ENCODE measurements around the gene CFAP161. TPM values are rescaled to one million over a fixed set of nuclear protein-coding genes. Genes with fewer than 3 reads are reported as not detected.
"Not testable (repeated sequence)": the region's sequence is repeated elsewhere in the genome, so short reads cannot be mapped to it uniquely, and the experiment has no call there.

The CFAP161 gene
- total RNA-seq, 2 experiments from 2014 or later = not detected

DNA sequence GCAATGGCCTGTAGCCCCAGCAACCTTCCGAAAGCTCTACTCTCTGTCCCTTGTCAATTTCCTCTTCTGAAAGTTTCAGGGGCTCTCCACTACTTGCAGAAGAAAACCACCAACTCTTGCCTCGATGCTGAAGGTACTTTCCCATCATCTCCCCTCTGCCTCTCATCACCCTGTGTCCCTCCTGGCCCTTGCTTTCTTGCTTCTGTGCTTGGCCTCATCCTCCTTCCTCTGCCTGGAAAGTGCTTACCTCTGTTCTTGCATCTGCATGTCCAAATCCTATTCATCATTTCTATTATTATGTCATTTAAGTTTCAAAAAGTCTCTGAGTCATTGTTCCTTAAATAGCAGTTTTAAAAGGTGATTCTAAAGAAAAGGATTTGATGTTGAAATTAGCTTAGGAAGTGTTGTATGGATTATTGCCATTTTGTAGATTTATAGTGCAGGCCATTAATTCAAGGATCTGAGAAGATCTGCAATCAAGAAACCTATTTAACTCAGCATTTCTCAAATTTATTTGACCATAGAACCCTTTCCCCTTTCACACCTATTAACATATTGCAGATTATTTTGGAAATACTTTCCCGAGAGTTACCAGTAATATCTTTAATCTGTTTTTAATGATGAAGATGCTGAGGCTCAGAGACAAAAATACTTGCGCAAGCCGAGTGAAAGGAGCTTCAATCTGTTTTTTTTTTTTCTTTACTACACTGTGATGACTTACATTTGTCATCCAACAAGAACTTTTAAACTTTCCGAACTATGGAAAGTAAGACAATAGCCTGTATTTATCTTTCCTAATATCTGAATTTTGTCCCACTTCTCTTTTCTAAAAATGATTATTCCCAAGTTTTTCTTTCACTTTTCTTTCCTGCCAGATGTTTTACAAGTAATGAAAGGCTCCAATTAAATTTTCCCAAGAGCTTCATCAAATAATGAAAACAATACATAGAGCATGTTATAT, 22.3 kb upstream of the CFAP161 start:
- H3K4me1 Mint-ChIP-seq (ENCODE audit: low read depth) = peaks cover 3% of the 10 kb centered on the region
- no peaks in the 10 kb centered on the region for H3K36me3 Mint-ChIP-seq (ENCODE audit: low read depth)
- no peak for DNase-seq
- peaks cover 19% of the 10 kb centered on the region for H3K27me3 Mint-ChIP-seq (ENCODE audit: low read depth)
- intact Hi-C loops (cut with micrococcal nuclease) = no loop called here
- CTCF ChIA-PET = interaction anchor here (0.6 to 14.5 kb wide), 3 partner anchors 8 to 154 kb away, joined by 3 to 254 read pairs (median 4); no protein-coding TSS in a partner anchor
- no peak overlapping the region for H3K4me3 Mint-ChIP-seq
- H3K9me3 Mint-ChIP-seq = no peaks in the 10 kb centered on the region
- H3K27ac Mint-ChIP-seq = no peak overlapping the region

DNA sequence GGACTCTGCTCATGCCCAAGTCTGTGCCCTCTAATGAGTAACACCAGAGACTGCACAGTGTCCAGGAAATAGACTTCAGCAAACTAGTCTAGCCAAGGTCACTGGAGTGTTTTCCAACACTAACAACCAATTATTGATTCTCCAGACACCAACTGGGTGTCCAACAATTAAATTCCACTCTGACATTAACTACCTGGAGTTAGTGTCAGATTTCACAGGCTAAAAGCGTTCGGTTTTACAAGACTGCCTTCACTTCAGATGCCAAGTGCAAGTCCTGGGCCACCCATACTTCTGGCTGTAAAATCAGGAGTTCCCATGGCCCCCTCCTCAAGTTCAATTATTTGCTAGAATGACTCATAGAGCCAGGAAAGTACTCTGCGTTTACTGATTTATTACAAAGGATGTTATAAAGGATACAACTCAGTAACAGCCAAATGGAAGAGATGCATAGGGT, 20.8 kb upstream of the CFAP161 start:
- intact Hi-C loops (cut with micrococcal nuclease) = no loop called here
- no peak overlapping the region for H3K27ac Mint-ChIP-seq
- CTCF ChIA-PET = interaction anchor here (1.1 to 1.5 kb wide), 2 partner anchors 10 to 153 kb away, joined by 3 to 7 read pairs; no protein-coding TSS in a partner anchor
- H3K4me3 Mint-ChIP-seq = no peak overlapping the region
- no peaks in the 10 kb centered on the region for H3K9me3 Mint-ChIP-seq
- H3K36me3 Mint-ChIP-seq (ENCODE audit: low read depth) = no peaks in the 10 kb centered on the region
- no peak for DNase-seq
- H3K4me1 Mint-ChIP-seq (ENCODE audit: low read depth) = peaks cover 3% of the 10 kb centered on the region
- peaks cover 28% of the 10 kb centered on the region for H3K27me3 Mint-ChIP-seq (ENCODE audit: low read depth)

DNA sequence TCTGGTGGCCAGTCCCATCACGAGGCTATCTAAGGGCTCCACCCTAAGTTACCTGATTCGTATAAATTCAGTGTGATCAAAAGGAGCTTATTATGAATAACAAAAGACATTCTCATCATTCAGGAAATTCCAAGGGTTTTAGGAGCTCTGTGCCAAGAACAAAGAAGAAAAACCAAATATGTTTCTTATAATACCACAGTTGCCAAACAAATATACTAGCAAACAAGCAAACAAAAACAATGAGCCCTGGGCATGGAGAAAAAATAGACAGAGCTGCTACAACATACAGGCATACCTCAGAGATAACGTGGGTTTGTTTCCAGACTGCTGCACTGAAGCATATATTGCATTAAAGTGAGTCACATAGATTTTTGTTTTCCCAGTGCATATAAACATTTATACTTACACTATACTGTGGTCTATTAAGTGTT, 20.2 kb upstream of the CFAP161 start:
- H3K9me3 Mint-ChIP-seq = no peaks in the 10 kb centered on the region
- CTCF ChIA-PET = interaction anchor here (1.5 kb wide), 1 partner anchor 153 kb away, joined by 7 read pairs; no protein-coding TSS in a partner anchor
- no peaks in the 10 kb centered on the region for H3K36me3 Mint-ChIP-seq (ENCODE audit: low read depth)
- peaks cover 28% of the 10 kb centered on the region for H3K27me3 Mint-ChIP-seq (ENCODE audit: low read depth)
- H3K4me3 Mint-ChIP-seq = no peak overlapping the region
- H3K4me1 Mint-ChIP-seq (ENCODE audit: low read depth) = peaks cover 3% of the 10 kb centered on the region
- intact Hi-C loops (cut with micrococcal nuclease) = no loop called here
- DNase-seq = no peak
- no peak overlapping the region for H3K27ac Mint-ChIP-seq

DNA sequence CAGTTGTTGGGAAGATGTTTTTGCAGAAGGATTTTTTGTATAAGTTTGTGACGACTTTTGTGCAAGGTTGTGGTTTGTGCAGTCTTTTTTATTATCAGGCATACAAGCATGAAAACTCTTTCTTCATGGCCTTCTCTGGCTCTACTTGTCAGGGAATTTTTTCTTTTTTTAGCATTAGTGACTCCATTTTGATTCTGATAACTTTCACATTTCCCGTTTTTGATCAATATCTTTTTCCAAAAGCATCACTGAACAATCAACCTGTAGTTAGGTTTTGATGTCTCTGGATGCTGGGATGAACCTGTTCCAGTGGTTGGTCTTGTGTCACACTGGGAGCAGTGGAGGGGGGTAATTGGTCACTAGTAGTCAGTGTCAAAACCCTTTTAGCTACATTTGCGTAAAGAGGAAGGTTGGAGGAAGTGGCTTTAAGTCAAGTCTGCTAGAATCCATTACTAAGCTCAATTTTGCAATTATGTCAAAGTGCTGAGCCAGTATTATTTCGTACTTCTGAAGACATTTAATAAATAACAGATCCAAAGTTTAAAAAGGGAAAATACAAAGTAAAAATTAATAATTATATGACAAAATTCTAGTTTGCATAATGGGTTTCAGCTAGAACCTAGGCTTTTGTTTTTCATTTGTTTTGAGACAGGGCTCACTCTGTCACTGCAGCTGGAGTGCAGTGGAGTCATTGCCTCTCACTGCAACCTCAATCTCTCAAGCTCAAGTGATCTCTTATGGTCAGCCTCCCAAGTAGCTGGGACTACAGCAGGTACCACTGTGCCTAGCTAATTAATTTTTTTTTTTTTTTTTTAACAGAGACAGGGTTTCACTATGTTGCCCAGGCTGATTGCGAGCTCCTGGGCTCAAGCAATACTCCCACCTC, 18.8 kb upstream of the CFAP161 start:
- CTCF ChIA-PET = interaction anchor here (1.0 to 5.0 kb wide), 3 partner anchors 9 to 151 kb away, joined by 4 to 25 read pairs (median 6); no protein-coding TSS in a partner anchor
- intact Hi-C loops (cut with micrococcal nuclease) = no loop called here
- Mint-ChIP-seq H3K27ac (no peak overlapping the region), H3K9me3 (no peaks in the 10 kb centered on the region), H3K4me3 (no peak overlapping the region), H3K27me3 (ENCODE audit: low read depth) (peaks cover 28% of the 10 kb centered on the region), H3K36me3 (ENCODE audit: low read depth) (no peaks in the 10 kb centered on the region), H3K4me1 (ENCODE audit: low read depth) (peaks cover 3% of the 10 kb centered on the region)
- DNase-seq = no peak

DNA sequence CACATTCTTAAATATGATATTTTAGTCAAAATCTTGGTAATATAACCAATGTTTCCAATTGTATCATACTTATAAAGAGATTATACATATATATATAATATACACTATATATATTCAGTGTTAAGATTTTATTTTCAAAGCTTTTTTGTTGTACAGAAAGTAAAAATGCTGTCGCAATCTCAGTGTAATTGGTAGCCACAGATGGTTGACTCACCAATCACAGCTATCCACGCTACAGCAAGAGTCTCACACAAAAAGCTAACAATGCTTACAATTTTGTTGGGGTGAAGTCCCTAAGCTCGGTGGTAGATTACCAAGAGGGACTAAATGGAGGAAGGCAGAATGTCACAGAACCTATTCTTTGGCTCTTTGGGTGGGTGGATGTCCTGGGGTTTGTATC, 16.9 kb upstream of the CFAP161 start:
- Mint-ChIP-seq H3K27me3 (ENCODE audit: low read depth) (peaks cover 23% of the 10 kb centered on the region), H3K9me3 (no peaks in the 10 kb centered on the region), H3K36me3 (ENCODE audit: low read depth) (no peaks in the 10 kb centered on the region), H3K27ac (no peak overlapping the region), H3K4me3 (no peak overlapping the region), H3K4me1 (ENCODE audit: low read depth) (no peaks in the 10 kb centered on the region)
- DNase-seq = no peak
- intact Hi-C loops (cut with micrococcal nuclease) = no loop called here
- CTCF ChIA-PET = interaction anchor here (0.6 to 5.0 kb wide), 6 partner anchors 10 to 292 kb away, joined by 3 to 25 read pairs (median 3); no protein-coding TSS in a partner anchor

GRCh38 chr15:81117581-81117980, 16.5 kb upstream of the CFAP161 start:
- H3K36me3 Mint-ChIP-seq (ENCODE audit: low read depth) = no peaks in the 10 kb centered on the region
- H3K4me1 Mint-ChIP-seq (ENCODE audit: low read depth) = no peaks in the 10 kb centered on the region
- peaks cover 23% of the 10 kb centered on the region for H3K27me3 Mint-ChIP-seq (ENCODE audit: low read depth)
- CTCF ChIA-PET = interaction anchor here (0.6 to 5.0 kb wide), 6 partner anchors 11 to 148 kb away, joined by 3 to 25 read pairs (median 3); no protein-coding TSS in a partner anchor
- no peak overlapping the region for H3K4me3 Mint-ChIP-seq
- H3K9me3 Mint-ChIP-seq = no peaks in the 10 kb centered on the region
- DNase-seq = no peak
- intact Hi-C loops (cut with micrococcal nuclease) = no loop called here
- no peak overlapping the region for H3K27ac Mint-ChIP-seq

GRCh38 chr15:81118361-81118760, 15.7 kb upstream of the CFAP161 start:
- intact Hi-C loops (cut with micrococcal nuclease) = no loop called here
- DNase-seq = no peak
- Mint-ChIP-seq H3K4me3 (no peak overlapping the region), H3K27ac (no peak overlapping the region), H3K4me1 (ENCODE audit: low read depth) (no peaks in the 10 kb centered on the region), H3K9me3 (no peaks in the 10 kb centered on the region), H3K27me3 (ENCODE audit: low read depth) (peaks cover 25% of the 10 kb centered on the region), H3K36me3 (ENCODE audit: low read depth) (no peaks in the 10 kb centered on the region)
- CTCF ChIA-PET = interaction anchor here (5.0 kb wide), 1 partner anchor 148 kb away, joined by 25 read pairs; no protein-coding TSS in a partner anchor

- no peak overlapping the region for H3K4me3 Mint-ChIP-seq
These were observed 14.0 kb upstream of the CFAP161 start for GRCh38 chr15:81120069-81120468.

DNA sequence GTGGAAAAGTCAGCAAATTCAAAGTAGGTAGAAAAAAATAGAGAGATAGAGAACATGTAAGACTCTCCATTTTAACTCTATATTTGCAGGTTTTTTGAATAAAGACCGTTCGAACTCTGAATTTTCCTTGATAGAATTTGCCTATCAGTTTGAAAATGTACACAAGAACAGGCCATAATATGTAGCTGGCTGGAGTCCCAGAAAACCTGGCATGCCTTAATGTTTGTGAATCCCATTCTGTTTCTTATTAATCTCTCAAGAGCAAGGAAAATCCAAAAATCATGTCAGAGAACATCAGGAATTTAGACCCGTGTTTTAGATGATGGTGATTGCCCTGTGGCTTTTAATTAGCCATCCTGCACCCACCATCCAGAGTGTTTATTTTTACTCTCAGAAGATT, 7.2 kb upstream of the CFAP161 start:
- peaks cover 38% of the 10 kb centered on the region for H3K27me3 Mint-ChIP-seq (ENCODE audit: low read depth)
- CTCF ChIA-PET = no interaction called here
- H3K36me3 Mint-ChIP-seq (ENCODE audit: low read depth) = peaks cover 5% of the 10 kb centered on the region
- intact Hi-C loops (cut with micrococcal nuclease) = no loop called here
- H3K9me3 Mint-ChIP-seq = peaks cover 8% of the 10 kb centered on the region
- no peak overlapping the region for H3K27ac Mint-ChIP-seq
- DNase-seq = no peak
- no peak overlapping the region for H3K4me3 Mint-ChIP-seq
- no peaks in the 10 kb centered on the region for H3K4me1 Mint-ChIP-seq (ENCODE audit: low read depth)

More at GRCh38 chr15:81120069-81120468, 14.0 kb upstream of the CFAP161 start:
- Mint-ChIP-seq H3K9me3 (no peaks in the 10 kb centered on the region), H3K36me3 (ENCODE audit: low read depth) (no peaks in the 10 kb centered on the region), H3K27ac (no peak overlapping the region), H3K4me1 (ENCODE audit: low read depth) (no peaks in the 10 kb centered on the region), H3K27me3 (ENCODE audit: low read depth) (peaks cover 30% of the 10 kb centered on the region)
- CTCF ChIA-PET = interaction anchor here (0.7 kb wide), 1 partner anchor 146 kb away, joined by 3 read pairs; no protein-coding TSS in a partner anchor
- intact Hi-C loops (cut with micrococcal nuclease) = no loop called here
- no peak for DNase-seq

GRCh38 chr15:81141478-81141877, 7.4 kb downstream of the CFAP161 start:
- H3K27ac Mint-ChIP-seq; H3K4me1 Mint-ChIP-seq (ENCODE audit: low read depth): not testable (repeated sequence)

GRCh38 chr15:81146006-81146405, 11.9 kb downstream of the CFAP161 start:
- Mint-ChIP-seq H3K27ac (no peak overlapping the region), H3K36me3 (ENCODE audit: low read depth) (no peaks in the 10 kb centered on the region), H3K4me3 (no peak overlapping the region), H3K27me3 (ENCODE audit: low read depth) (peaks cover 2% of the 10 kb centered on the region), H3K9me3 (no peaks in the 10 kb centered on the region), H3K4me1 (ENCODE audit: low read depth) (no peaks in the 10 kb centered on the region)
- intact Hi-C loops (cut with micrococcal nuclease) = no loop called here
- CTCF ChIA-PET = interaction anchor here (1.0 kb wide), 1 partner anchor 120 kb away, joined by 3 read pairs; no protein-coding TSS in a partner anchor
- DNase-seq = no peak

More at GRCh38 chr15:81141478-81141877, 7.4 kb downstream of the CFAP161 start:
- DNase-seq; H3K4me3 Mint-ChIP-seq; intact Hi-C loops (cut with micrococcal nuclease); H3K36me3 Mint-ChIP-seq (ENCODE audit: low read depth); H3K9me3 Mint-ChIP-seq: not testable (repeated sequence)
- peaks cover 12% of the 10 kb centered on the region for H3K27me3 Mint-ChIP-seq (ENCODE audit: low read depth)
- CTCF ChIA-PET = interaction anchor here (1.5 kb wide), 1 partner anchor 125 kb away, joined by 3 read pairs; no protein-coding TSS in a partner anchor

Data from activated naive CD4-positive, alpha-beta T cell treated with anti-CD3 and anti-CD28 coated beads for 36 hours (primary cell).